Stimulated activated CD4-positive, alpha-beta T cell treated with anti-CD3 and anti-CD28 coated beads, Interleukin-2, amount 100 ng/mL, for 4 hours (primary cell): ENCODE measurements around the gene ARHGEF9.
A peak's percentile ranks its signal among the peaks of the same experiment; 100 is the strongest.
"Not testable (repeated sequence)": the region's sequence is repeated elsewhere in the genome, so short reads cannot be mapped to it uniquely, and the experiment has no call there.

Source experiments
- DNase-seq: peaks from one replicate; pipeline ENCODE4 v3.0.0-alpha.2; 2020; ENCODE audit warnings: low read depth

ARHGEF9 gene

DNA sequence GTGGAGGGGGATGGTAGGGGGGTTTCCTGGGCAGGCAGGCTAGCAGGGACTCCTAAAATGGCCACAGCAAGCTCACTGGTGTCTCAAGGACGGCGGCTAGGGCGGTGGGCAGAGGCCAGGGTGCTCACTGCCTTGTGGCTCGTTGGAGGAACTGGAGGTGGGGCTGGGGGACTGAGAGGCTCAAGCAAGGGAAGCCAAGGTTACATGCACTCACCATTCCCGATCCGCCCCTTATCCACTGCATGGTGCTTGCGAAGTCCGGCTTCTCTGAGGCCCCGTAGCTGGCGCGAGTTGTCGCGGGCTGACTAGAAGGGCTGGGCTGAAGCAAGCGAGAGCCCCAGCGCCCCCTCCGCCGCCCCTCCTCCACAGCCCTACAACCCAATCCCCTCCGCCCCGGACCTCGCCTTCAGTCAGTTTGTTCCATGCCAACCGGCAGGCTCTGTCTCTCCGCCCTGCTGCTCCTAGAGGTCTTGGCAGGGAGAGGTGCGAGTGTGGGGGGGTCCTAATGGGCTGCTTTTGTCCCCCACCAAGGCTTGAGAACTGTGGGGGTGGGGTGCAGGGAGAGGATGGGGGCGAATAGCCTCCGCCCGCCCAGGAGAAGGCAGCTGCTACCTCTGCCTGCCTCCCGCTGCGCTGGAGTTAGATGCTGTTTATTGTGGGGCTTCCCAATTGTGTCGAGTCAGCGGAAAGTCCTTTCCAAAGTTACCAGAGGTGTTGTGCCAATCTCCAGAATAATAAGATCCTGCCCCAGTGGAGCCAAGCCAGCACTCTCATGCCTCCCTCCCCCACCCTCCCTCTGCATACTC is at the start of gene ARHGEF9:
TSS of gene ARHGEF9 (minus strand) at position 313 of the 806 bp plus-strand sequence. CDS start at position 244, 69 bp downstream.
- no peak for DNase-seq

GRCh38 chrX:63825446-63825845 is 40.4 kb upstream of the ARHGEF9 start:
- not testable (repeated sequence) for DNase-seq

GRCh38 chrX:63818156-63818555 is 33.1 kb upstream of the ARHGEF9 start:
- no peak for DNase-seq

DNA sequence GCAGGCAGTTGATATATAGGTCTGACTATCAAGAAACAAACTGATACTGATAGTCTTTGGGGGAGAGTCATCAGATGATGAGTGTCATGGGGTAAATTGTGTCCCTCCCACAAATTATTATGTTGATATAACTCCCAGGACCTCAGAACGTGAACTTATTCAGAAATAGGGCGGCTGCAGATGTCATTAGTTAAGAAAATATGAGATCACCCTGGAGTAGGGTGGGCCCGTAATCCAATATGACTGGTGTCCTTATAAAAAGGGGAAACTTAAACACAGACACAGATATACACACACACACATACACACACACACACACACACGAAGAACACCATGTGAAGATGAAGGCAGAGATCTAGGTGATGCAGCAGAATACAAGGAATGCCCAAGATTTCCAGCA is 32.7 kb upstream of the ARHGEF9 start:
- DNase-seq = no peak

GRCh38 chrX:63812823-63813222 is 27.8 kb upstream of the ARHGEF9 start:
- no peak for DNase-seq

- no peak for DNase-seq
Observed at GRCh38 chrX:63810746-63811145, 25.7 kb upstream of the ARHGEF9 start.

- no peak for DNase-seq
Observed at GRCh38 chrX:63809173-63809572, 24.2 kb upstream of the ARHGEF9 start.

DNA sequence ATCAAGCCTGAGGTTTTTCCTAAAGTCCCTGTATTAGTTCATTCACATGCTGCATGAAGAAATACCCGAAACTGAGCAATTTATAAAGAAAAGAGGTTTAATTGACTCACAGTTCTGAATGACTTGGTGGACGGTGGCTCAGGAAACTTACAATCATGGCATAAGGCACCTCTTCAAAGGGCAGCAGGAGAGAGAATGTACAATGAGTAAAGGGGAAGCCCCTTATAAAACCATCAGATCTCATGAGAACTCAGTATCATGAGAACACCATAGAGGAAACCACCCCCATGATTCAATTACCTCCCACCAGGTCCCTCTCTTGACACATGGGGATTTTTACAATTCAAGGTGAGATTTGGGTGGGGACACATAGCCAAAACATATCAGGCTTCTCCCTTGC is 10.4 kb upstream of the ARHGEF9 start:
- not testable (repeated sequence) for DNase-seq

DNA sequence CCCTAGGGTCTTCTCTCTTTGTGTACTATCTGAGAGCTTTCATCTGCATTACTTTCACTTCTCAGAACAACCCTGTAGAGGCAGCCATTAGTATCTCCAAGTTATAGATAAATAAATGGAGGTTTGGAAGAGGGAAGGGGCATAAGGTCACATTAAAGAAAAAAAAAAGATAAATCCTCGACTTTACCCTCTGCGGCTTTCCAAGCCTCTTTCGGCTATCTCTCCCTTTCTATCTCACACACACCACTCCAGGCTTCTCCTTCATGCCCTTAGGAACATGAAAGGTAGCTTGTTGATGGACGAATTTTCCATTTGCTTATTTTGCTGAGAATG is 660 bp upstream of the ARHGEF9 start:
- DNase-seq = no peak

DNA sequence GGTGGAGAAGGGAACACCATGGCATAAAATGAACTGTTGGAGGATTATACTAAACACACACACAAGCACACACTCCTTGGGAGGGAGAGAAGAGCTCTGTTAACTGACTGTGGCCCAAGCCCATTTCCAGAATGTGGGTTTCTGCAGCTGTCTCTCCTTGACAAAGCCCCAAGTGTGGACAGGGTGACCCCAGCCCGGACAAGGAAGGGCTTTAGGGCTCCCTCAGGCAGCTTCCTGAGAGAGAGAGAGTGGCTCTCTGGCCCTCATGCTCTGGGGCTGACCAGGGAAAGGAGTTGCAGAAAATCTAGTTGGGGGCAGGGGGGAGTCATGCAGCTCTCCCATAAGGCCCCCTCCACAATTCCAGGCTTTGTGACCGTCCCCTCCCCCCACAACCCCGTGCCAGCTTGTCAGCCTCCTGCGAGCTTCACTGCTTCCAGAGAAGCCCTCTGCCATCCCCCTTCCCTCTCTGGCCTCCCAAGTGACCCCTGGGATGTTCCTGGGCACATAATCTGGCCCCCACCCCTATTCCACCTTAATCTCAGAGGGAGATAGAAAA is 590 bp downstream of the ARHGEF9 start:
- DNase-seq = no peak

DNA sequence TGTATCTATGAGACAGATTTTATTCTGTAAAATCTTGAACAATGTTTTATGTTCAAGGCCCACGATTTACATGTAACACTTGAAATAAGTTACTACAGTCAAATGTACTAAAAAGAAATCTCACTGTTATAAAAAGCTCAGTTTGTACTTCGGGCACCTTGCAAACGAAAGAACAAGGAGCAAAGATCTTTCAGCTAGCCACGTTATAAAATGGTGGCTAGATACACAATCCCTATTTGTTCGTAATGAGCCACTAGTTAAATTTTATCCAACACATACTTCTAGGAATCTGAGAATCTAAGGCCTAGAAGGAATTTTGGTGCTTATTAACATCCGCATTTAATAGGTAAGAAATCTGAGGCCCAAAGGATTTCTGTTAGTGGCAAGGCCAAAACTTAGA is 2.5 kb downstream of the ARHGEF9 start:
- no peak for DNase-seq

- no peak for DNase-seq
Observed at GRCh38 chrX:63768760-63769159, 16.3 kb downstream of the ARHGEF9 start.

DNA sequence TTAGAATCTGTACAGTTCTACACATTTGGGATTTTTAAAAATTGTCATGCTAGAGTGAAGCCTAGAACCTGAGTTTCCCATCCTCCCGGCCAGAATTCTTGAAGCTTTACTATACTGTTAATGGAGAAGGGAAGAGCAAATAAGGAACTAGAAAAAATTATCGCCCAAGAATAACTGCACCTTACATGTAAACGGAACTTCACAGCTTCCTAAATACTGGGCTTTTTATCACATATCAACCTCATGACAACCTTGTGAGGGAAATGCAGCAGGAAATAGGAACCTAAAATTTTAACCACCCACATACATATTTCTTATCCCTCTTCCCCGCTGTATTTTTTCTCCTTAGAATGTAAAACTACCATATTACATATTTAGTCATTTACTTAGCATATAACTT is 19.3 kb downstream of the ARHGEF9 start:
- DNase-seq = no peak

GRCh38 chrX:63764946-63765345 is 20.1 kb downstream of the ARHGEF9 start:
- no peak for DNase-seq

DNA sequence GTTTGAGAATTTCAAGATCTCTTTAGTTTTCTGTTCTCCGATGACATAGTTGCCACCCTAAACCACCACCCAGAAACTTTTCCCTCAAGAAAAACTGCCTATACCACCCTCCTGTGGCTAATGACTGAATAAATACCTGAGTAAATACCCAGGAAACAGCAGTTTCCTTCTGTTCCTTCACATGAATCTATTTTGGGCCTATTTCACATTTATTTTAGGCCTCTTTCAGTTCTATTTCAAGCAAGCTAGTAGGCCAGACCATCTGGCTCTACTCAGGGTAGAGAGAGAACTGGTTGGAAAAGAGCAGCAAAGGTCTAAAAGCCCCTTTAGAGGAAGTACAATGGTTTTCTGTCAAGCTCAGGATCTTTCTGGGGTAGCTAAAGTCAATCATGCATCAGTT is 23.4 kb downstream of the ARHGEF9 start:
- no peak for DNase-seq

- no peak for DNase-seq
Observed at GRCh38 chrX:63758011-63758410, 27.0 kb downstream of the ARHGEF9 start.

- no peak for DNase-seq
Observed at GRCh38 chrX:63755892-63756291, 29.1 kb downstream of the ARHGEF9 start.

DNA sequence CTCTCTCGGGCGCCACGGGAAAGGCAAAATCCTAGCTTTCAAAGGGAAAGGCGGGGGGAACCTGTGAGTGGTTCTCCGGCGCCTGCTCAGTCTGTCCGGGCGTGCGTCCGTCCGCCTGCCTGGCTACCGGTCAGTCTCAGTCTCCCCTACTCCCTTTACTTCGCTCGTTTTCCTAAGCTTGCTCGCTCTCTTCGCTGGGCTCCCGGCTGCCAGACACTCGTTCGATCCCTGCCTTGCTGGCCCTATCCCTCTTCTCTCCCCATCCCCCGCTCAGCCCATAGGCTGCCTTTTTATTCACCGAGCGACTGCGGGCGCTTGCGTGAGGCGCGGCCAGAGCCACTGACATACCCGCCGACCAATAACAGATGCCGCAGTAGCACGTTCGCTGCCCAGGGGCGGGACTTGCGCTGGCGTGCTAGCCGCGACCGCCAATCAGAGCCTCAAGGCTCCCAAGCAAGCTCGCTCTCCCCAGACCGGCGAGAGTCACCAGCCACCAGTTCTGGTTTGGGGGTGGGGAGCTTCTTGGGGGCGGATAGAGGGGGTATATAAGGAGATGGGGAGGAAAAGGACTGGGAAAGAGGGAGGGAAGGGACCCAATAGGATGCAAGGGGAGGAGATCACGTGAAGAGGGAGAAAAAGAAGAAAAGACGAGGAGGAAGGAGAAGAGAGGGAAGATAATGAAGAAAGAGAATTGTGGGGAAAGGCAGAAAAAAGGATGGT is 30.0 kb downstream of the ARHGEF9 start:
- peak; percentile 79 for DNase-seq

GRCh38 chrX:63754136-63754859 is 30.7 kb downstream of the ARHGEF9 start:
- peak; percentile 9 for DNase-seq

DNA sequence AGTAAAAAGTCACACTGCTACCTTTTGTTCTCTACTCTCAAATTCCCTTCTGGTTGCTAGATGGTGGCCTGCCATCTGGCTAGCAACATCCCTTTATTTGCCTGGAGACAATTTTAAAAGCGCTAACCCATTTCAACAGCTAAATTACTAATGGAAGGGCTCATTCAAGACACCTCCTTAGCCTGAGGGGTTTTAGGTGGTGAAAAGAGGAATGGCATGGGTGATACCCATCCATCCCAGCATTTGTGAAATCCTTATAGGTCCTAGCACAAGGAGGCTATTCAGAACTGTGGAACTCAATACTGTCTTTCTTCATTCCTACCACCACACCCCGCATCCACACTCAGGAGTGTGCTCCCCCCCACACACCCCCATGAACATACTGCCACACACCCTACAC is 33.5 kb downstream of the ARHGEF9 start:
- DNase-seq = no peak

DNA sequence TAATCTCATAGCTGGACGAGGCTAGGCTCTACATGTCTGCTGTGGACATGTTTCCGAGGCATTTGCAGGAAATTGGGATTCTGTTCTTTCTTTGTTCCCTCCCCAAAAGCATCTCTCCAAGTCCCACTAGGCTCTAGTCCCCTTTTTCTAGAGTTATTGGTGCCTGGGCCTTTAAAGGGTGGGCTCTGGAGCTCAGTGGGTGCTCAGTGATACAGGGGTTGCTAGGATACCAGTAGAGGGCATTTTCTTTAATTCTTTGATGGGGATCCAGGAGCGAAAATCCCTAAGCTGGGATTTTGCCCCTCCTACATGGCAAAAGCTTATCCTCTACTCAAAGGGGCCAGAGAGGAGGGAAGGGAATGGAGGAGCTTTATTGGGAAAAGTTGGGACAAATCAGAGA is 34.2 kb downstream of the ARHGEF9 start:
- no peak for DNase-seq

DNA sequence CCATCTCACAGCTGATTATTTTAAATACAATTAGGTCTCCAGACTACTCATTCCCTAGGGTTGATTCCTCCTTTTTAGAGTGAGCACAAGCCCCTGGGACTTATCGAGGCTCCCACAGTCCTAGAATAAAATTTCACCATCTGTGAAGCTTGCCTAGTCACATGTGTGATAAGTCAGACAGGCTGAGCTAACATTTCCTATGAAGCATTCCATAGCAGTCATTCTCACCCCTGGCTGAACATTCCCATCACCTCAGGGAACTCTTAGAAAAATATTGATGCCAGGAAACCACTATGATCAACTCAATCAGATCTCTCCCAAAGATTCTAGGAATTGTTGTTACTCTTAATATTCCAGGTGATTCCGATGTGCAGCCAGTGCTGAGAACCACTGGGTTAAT is 37.7 kb downstream of the ARHGEF9 start:
- DNase-seq = no peak

DNA sequence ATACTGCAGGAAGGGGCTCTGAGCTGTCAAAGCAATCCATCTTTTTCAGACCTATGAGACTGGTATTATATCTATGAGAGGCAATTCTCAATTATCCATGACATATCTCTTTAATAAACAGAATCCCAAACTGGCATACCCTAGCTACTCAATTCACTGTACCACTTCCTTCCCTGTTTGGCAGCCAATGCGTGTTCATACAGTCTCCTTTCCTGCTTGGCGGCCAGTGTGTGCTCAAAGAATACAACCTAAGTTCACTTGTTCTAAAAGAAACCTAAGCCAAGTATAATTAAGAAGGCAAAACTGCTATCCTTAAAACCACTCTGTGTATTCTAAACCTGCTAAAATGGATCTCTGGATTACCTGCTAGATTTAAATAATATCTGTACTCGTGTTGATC is 38.3 kb downstream of the ARHGEF9 start:
- DNase-seq = no peak
